Stomach (tissue), 4 donors: ENCODE measurements around the gene CHCHD3.

Experiments used
- EP300 ChIP-seq: sonication (generic); formaldehyde crosslinking; IDR thresholded peaks from one replicate; pipeline ENCODE4 v1.6.1; 2017; ENCODE audit warnings: antibody characterized with exemption
- POLR2A ChIP-seq, 4 donors: fragments of 450-650 bp; IDR thresholded peaks; one replicate each; pipeline ENCODE4 v1.6.1; 2016; ENCODE audit warnings: antibody characterized with exemption in 4 of 4, control low read depth in 2 of 4, mild to moderate bottlenecking in 1 of 4, moderate library complexity in 1 of 4
- POLR2AphosphoS5 ChIP-seq, 3 donors: sonication (generic); formaldehyde crosslinking; IDR thresholded peaks; one replicate each; pipeline ENCODE4 v1.6.1; 2016; ENCODE audit warnings: antibody characterized with exemption in 3 of 3
- TF ChIP-seq, protein P1 (sequence below), 7 experiments: fragments of 450-650 bp in 4 of 7; fragments of 200-600 bp in 3 of 7; sonication (generic) in 3 of 7; IDR thresholded peaks; one replicate each; pipeline ENCODE4 v1.5.1; 2016 to 2019; ENCODE audit warnings: antibody characterized with exemption in 7 of 7, control low read depth in 2 of 7, mild to moderate bottlenecking in 1 of 7

- TF ChIP-seq EP300 (no peak), POLR2A (IDR thresholded peaks at IDR 0.05) (no peak), POLR2AphosphoS5 (IDR thresholded peaks at IDR 0.05) (no peak)
- TF ChIP-seq, protein P1, sequence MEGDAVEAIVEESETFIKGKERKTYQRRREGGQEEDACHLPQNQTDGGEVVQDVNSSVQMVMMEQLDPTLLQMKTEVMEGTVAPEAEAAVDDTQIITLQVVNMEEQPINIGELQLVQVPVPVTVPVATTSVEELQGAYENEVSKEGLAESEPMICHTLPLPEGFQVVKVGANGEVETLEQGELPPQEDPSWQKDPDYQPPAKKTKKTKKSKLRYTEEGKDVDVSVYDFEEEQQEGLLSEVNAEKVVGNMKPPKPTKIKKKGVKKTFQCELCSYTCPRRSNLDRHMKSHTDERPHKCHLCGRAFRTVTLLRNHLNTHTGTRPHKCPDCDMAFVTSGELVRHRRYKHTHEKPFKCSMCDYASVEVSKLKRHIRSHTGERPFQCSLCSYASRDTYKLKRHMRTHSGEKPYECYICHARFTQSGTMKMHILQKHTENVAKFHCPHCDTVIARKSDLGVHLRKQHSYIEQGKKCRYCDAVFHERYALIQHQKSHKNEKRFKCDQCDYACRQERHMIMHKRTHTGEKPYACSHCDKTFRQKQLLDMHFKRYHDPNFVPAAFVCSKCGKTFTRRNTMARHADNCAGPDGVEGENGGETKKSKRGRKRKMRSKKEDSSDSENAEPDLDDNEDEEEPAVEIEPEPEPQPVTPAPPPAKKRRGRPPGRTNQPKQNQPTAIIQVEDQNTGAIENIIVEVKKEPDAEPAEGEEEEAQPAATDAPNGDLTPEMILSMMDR (IDR thresholded peaks at IDR 0.05), result no peak
These were observed 31.1 kb upstream of the CHCHD3 start for GRCh38 chr7:133112976-133113375.
